Stimulated activated CD8-positive, alpha-beta memory T cell treated with anti-CD3 and anti-CD28 coated beads, Interleukin-15, amount 100 ng/mL, for 1 hour (primary cell): ENCODE results near the gene TMEM184A.

Experiments
- DNase-seq: peaks from one replicate; pipeline ENCODE4 v3.0.0-alpha.2; 2020; ENCODE audit warnings: low read depth

The TMEM184A gene

GRCh38 chr7:1550846-1551155, 5.2 kb downstream of the TMEM184A start:
- no peak for DNase-seq

GRCh38 chr7:1550005-1550845, 5.8 kb downstream of the TMEM184A start:
- no peak for DNase-seq

GRCh38 chr7:1549357-1550004, 6.5 kb downstream of the TMEM184A start:
- DNase-seq = no peak

GRCh38 chr7:1548944-1549343, 7.1 kb downstream of the TMEM184A start:
- DNase-seq = no peak

- DNase-seq = no peak
Measured at GRCh38 chr7:1548438-1548831, 7.6 kb downstream of the TMEM184A start.

GRCh38 chr7:1547777-1548437, 8.1 kb downstream of the TMEM184A start:
- no peak for DNase-seq

GRCh38 chr7:1546909-1547776, 8.9 kb downstream of the TMEM184A start:
- no peak for DNase-seq

GRCh38 chr7:1546274-1546908, 9.6 kb downstream of the TMEM184A start:
- DNase-seq = no peak

- no peak for DNase-seq
Measured at GRCh38 chr7:1545417-1546246, 10.4 kb downstream of the TMEM184A start.

- no peak for DNase-seq
Measured at GRCh38 chr7:1544896-1545416, 11.0 kb downstream of the TMEM184A start.

GRCh38 chr7:1544178-1544895, 11.7 kb downstream of the TMEM184A start:
- DNase-seq = no peak

GRCh38 chr7:1543826-1544177, 12.2 kb downstream of the TMEM184A start:
- DNase-seq = no peak

- DNase-seq = no peak
Measured at GRCh38 chr7:1542841-1543747, 12.9 kb downstream of the TMEM184A start.

- DNase-seq = no peak
Measured at GRCh38 chr7:1542329-1542728, 13.7 kb downstream of the TMEM184A start.

GRCh38 chr7:1541431-1542162, 14.4 kb downstream of the TMEM184A start:
- DNase-seq = no peak

- DNase-seq = no peak
Measured at GRCh38 chr7:1540776-1541271, 15.2 kb downstream of the TMEM184A start.

GRCh38 chr7:1539882-1540775, 15.9 kb downstream of the TMEM184A start:
- no peak for DNase-seq
